Glomerular endothelial cell (primary cell): Measurements from ENCODE around the gene MOGAT1. TPM values are rescaled to one million over a fixed set of nuclear protein-coding genes. Genes with fewer than 3 reads are reported as not detected.
"Not testable (repeated sequence)": the region's sequence is repeated elsewhere in the genome, so short reads cannot be mapped to it uniquely, and the experiment has no call there.

ENCODE experiments used
- DNase-seq: peaks from one replicate; pipeline ENCODE4 v3.0.0-alpha.2; 2011; ENCODE audit warnings: low read depth, low spot score; ENCODE audit errors: extremely low read depth
- total RNA-seq: library from RNA; depleted of rRNA; stranded (reverse); fragments of >200 nt; gene quantifications from 2 replicates; pipeline ENCODE4 v1.2.3, GENCODE V29; 2015

The MOGAT1 gene
- total RNA-seq, 1 donor from 2014 or later, result not detected

- DNase-seq, result no peak
Observed at GRCh38 chr2:222736924-222737323, 65.5 kb downstream of the MOGAT1 start.

DNA sequence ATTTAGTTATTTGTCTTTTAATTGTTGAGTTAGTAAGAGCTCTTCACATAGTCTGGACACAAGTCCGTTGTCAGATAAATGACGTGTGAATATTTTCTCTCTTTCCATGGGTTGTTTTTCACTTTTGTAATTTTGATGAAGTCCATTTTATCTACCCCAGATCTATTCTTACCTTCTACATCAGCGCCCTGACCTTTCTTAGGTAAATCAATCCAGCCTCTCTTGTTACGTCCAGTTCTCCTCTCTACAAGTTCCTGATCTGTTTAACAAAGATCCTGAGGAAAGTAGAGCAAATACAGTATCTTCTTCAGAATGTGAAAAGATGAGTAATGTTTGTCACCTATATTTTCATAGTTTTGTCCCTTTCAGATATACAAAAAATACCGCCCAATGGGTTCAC lies 66.9 kb downstream of the MOGAT1 start:
- DNase-seq, result no peak

DNA sequence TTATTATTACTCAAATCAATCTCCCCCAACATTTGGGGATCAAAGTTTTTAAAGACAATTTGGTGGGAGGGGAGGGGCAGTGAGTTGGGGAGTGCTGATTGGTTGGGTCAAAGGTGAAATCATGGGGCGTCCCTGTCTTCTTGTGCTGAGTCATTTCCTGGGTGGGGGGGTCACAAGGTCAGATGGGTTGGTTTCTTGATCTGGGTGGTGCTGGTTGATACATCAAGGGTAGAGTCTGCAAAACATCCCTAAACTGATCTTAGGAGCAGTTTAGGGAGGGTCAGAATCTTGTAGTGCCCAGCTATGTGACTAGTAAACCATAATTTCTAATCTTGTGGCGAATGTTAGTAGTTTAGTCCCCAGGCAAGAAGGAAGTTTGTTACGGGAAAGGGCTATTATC lies 67.4 kb downstream of the MOGAT1 start:
- no peak for DNase-seq

DNA sequence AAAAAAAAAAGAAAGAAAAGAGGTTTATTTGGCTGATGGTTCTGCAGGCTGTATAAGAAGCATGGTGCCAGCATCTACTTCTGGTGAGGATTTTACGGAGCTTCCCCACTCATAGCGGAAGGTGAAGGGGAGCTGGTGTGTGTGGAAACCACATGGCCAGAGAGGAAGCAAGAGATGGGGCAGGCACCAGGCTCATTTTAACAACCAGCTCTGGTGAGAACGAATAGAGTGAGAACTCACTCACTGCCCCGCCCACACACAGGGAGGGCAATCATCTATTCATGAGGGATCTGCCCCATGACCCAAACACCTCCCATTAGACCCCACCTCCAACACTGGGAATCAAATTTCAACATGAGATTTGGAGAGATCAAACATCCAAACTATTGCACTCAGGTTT lies 68.5 kb downstream of the MOGAT1 start:
- DNase-seq, result no peak

DNA sequence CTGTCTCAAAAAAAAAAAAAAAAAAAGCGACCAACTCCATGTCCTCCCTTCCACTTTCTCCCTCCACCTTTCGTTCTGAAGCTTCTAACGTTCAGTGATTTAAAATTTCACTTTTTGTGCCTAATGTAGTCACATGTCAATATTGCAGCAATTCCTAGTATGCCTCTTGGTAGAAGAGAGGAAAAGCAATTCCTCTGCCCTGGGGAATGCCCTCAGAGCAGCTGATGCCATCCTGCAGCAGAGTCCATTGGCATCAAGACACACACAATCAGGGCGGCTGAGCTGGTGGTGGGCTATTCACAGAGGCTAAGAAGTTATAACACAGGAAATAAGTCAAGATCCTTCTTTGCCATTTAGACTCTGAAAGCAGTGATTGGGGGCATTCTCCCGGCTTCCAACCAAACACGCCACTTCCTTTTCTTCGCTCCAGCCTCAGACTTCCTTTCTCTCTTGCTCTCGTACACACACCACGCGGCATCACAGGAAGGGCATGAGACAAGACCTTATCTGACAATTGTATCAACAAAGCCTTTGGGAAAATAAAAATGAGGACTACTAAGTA lies 71.9 kb downstream of the MOGAT1 start:
- peak; percentile 51 for DNase-seq

DNA sequence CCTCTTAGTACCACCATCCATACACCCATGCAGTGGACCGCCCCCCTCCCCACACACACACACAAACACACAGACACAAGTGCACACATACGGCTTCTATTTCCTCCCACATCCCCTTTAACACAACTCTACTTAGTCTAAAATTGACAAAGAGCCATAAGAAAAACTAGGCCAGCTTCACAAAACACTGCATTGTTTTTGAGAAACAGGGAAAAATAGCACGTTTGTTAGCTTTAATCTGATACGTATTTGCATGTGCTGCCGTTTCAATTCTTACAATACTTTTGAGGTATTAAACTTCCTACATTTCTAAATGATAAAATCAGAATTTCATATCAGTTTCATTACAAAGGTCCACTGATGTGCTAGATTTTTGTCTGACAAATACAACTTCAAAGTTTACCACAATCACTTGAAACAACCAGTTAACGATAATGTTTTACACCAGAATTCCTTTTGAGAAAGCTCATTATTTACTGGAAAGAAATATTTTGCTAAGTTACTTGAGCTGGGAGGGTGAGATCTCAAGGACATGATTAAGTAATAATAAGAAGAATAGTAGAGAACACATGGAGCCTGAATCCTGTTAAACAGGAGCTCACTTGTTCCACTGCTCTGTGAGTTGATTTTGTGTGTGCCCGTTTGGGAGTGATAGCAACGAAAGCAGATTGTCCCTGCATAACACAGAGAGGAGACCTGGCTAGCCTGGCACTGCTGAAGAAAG lies 74.5 kb downstream of the MOGAT1 start:
- DNase-seq, result no peak

DNA sequence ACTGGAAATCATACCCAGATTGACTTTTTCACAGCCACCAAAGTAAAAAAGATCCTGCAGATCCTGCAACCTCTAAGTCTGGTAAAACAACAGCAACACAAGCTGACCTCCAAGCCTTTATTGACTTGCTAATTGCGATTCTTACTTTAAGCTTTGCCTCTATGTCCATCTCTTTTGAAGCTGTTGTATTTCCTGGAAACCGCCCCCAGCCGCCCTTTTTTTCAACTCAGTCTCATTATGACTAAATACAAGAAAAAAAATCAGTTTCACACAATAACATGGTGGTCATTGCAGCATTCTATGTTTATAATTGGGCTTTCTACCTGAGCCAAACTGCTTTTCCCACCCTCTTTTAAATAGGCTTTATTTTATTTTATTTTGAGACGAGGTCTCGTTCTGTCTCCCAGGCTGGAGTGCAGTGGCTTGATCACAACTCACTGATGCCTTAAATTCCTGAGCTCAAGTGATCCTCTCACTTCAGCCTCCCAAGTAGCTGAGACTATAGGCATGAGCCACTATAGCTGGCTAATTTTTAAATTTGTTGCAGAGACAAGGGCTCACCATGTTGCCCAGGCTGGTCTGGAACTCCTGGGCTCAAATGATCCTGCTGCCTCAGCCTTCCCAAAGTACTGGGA lies 76.2 kb downstream of the MOGAT1 start:
- no peak for DNase-seq

DNA sequence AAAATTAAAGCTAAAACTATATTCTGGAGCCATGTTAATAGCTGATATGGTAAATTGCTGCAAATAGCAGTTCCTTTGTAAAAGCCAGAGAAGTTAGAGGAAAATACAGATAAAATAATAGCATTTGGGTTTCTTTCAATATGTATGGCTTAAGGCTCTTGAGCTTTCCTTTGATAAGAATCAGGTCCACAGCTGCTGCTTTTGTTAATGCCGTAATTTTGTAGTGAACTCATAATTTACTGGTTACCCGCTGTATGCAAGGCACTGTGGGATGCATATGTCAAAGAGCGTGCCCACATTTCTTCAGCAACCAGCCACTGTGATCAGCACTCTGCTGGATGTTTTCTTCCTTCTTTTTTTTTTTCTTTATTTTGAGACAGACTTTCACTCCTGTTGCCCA lies 79.1 kb downstream of the MOGAT1 start:
- DNase-seq, result no peak

GRCh38 chr2:222751238-222751637 lies 79.8 kb downstream of the MOGAT1 start:
- DNase-seq, result no peak

GRCh38 chr2:222751821-222752719 lies 80.6 kb downstream of the MOGAT1 start:
- no peak for DNase-seq

DNA sequence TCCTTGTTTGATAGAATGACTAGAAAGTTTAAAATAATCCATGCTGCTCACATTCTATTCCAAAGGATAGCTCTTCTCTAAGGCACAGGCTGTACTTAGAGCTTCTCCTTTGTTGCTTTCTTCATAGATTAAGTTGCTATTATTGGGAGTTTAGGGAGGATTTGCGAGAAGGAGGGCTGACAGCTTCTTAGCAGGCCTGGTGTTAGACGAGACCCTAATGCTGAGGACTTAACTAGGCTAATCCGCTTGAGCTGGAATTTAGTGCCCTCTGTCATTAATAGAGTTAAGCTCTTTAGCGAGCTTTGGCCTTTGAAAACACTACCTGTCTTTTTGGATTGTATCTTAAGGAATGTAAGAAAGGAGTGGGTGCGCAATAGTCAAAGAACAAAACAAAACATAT lies 81.3 kb downstream of the MOGAT1 start:
- DNase-seq, result no peak

DNA sequence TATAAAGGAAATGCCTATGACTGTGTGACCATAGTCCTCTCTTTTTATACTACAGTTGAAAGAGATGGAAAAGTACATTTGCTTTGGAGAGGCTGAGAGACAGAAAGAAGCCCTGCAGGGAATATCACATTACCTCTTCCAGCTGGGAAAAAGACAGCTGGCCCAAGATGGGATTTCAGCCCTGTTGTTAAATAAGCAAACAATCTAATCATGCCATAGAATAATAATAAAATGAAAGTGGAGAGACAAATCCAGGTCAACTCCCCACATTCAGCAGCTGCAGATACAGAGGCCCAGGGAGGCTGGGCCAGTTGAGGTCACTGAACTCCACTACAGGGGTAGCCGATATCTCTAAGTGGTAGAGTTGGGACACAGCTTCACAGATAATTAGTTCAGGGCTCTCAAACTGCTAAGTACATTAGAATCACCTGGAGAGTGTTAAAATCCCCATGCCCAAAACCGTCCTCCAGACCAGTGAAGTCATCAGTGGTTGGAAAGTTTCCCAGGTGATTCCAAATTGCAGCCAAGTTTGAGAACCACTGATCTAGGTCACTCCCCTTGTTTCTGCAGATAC lies 81.9 kb downstream of the MOGAT1 start:
- DNase-seq, result no peak

- no peak for DNase-seq
Observed at GRCh38 chr2:222754324-222754930, 83.0 kb downstream of the MOGAT1 start.

- DNase-seq, result not testable (repeated sequence)
Observed at GRCh38 chr2:222755593-222755992, 84.1 kb downstream of the MOGAT1 start.

DNA sequence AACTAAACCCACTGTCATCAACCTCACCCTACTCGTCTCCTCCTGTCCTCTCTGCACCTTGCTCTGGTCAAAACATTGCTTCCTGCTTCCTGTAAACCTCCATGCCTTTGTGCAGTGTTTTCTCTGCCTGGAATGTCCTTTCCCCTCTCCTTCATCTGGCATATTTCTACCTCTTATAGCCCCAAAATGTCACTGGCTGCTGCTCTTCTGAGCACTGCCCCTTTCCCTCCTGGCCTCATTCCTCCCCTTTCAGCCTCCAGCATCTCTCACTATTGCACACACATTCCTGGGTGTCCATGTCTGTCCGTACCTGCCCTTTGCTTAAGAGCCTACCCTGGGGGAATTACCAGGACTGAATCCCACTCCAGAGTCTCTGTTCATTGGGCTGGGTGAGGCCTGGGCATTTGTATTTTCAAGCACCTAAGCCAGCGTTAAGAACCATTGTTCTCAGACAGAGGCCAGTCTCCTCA lies 84.9 kb downstream of the MOGAT1 start:
- DNase-seq, result no peak

DNA sequence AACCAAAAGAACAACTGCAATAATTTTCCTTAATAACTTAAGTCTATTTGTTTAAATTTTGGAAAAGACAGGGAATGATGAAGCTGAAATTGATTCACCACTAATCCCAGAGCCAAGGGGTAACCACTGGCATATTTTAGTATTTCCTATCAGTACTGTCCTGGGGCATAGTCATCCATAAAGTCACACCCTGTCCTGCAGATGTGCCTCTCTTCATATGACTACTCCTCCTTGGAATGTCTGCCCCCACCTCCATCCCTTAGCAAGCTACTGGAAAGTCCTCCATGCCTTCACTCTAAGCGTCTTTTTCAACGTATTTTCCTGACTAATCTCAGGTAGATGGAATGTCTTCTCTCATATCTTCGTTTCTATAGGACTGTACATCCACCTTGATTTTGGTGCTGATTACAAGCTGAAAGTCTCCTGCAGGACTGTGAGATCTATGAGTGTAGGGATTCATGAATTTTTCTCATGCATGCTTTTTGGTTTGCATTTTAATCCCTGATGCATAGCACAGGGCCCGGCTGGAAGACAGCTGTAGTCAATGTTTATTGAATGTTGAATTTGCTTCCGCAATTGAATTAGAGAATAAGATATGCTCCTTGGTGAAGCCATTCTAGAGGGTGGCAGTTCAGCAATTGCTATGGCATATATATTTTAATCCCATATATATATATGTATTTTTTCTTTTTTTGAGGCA lies 85.6 kb downstream of the MOGAT1 start:
- DNase-seq, result no peak
